Fibroblast of the aortic adventitia (primary cell): ENCODE data around the gene USPL1. TPM values are rescaled to one million over a fixed set of nuclear protein-coding genes. Genes with fewer than 3 reads are reported as not detected.

Experiments used
- DNase-seq: peaks from one replicate; pipeline ENCODE4 v3.0.0-alpha.2; 2010; ENCODE audit warnings: low read depth
- H3K4me3 ChIP-seq: 2 replicates; pipeline ENCODE4 v1.5.1; 2011; ENCODE audit warnings: low read depth, mild to moderate bottlenecking, control low read depth, low read length, moderate library complexity
- CTCF ChIP-seq: IDR thresholded peaks from 2 replicates; pipeline ENCODE4 v1.5.1; 2011; ENCODE audit warnings: mild to moderate bottlenecking, low read length, control low read depth, inconsistent platforms; ENCODE audit not compliant: insufficient read depth
- total RNA-seq: library from RNA; depleted of rRNA; stranded (reverse); fragments of >200 nt; gene quantifications from 2 replicates; pipeline ENCODE4 v1.2.3, GENCODE V29; 2012; ENCODE audit warnings: low replicate concordance

Gene USPL1
- total RNA-seq, 1 donor, result 20.3 TPM

DNA sequence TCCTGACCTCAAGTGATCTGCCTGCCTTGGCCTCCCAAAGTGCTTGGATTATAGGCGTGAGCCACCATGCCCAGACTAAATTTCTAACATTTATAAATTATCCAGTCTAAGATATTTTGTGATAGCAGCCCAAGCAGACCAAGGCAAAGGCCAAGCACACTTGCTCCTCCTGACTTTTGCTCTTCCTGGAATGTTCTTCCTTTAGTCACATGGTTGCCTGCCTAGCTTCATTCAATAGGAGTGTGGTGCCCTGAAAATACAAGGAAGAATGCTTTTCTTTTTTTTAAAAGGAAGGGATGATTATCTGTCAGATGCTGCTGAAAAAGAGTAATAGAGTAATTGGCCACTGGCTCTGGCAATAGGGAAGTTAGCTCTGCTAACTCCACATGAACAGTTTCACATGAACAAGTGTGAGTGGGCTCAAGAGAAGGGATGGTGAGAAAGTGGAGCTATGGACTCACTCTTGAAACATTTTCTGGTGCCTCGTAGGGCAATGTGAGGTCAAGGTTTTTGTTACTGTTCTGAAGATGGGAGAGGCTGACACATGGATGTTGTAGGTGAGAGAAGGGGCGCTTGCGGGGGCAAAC is 47.1 kb downstream of the USPL1 start:
- H3K4me3 ChIP-seq, result no peak overlapping the region
- DNase-seq, result no peak
- no peak for TF ChIP-seq CTCF

GRCh38 chr13:30665638-30666037 is 47.9 kb downstream of the USPL1 start:
- TF ChIP-seq CTCF, result no peak
- no peak for DNase-seq
- H3K4me3 ChIP-seq, result no peak overlapping the region

DNA sequence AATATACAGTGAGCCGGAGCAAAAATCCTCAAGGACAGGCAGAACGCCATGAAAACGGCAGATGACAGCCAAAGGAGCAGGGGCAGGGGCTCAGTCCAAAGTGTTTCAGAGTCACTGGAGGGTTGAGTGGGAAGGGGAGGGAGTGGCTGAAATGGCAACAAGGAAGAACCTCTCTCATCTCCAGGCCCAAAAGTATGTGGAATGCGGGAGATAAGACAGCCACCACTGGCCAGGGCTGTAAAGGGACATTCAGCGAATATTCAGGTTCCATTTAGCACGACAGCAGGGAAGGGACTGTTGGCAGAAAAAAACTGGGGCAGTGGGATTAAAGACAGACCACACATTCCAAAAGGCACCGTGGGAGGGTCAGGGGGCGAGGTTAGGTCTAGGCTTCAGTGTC is 48.4 kb downstream of the USPL1 start:
- H3K4me3 ChIP-seq, result no peak overlapping the region
- DNase-seq, result no peak
- TF ChIP-seq CTCF, result no peak

DNA sequence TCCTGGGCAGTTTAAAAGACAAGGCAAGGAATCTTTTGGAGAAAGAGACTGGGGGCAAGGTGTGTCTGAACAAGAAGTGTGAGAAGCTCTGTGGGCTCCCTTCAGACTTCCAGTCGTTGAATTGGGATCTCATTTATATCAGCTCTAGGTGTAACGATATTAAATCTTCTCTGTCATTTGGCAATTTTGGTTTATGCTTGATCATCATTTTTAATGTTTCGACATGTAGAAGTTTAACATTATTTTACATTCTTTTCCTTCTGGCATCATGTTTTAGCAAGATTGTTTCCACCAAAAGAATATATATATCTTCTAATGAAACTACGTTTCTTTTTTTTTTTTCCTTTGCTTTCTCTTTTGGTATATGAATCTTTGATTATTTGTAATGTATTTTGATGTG is 49.3 kb downstream of the USPL1 start:
- TF ChIP-seq CTCF, result no peak
- no peak for DNase-seq
- H3K4me3 ChIP-seq, result no peak overlapping the region

DNA sequence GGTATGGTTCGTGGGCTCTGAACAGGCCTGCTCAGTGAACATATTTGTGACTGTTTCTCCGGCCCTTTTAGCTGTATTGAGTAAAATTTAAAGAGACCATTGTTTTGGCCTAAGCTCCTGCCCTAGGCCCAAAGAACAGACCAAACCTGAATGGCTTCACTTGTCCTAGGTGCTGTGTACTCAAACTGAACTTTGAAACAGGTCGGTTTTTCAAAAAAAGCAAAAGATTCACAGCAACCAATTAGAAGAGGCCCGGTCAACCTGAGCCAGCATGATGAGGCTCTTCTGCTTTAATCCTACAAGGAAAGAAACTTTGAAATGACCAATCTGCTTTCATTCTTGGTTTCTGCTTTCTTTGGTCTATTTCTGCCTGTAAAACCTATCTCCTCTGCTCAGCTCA is 50.6 kb downstream of the USPL1 start:
- TF ChIP-seq CTCF, result no peak
- DNase-seq, result no peak
- no peak overlapping the region for H3K4me3 ChIP-seq

GRCh38 chr13:30671271-30671815 is 53.6 kb downstream of the USPL1 start:
- no peak for DNase-seq

More at GRCh38 chr13:30671271-30671815, 53.6 kb downstream of the USPL1 start:
- no peak for TF ChIP-seq CTCF
- H3K4me3 ChIP-seq, result no peak overlapping the region
